H1 (cell line): ENCODE measurements around the gene PITPNC1. TPM values are rescaled to one million over a fixed set of nuclear protein-coding genes. Genes with fewer than 3 reads are reported as not detected.

Experiments
- EP300 ChIP-seq, 2 experiments: IDR thresholded peaks; 1 replicate in 1 of 2; 2 replicates in 1 of 2; pipeline ENCODE4 v1.6.1; 2011 to 2012; ENCODE audit warnings: low read depth in 2 of 2, low read length in 2 of 2, mild to moderate bottlenecking in 2 of 2, borderline replicate concordance in 1 of 2, inconsistent platforms in 1 of 2, moderate library complexity in 1 of 2
- KDM1A ChIP-seq: fragments of 200-600, 300-600 bp; sonication (generic); IDR thresholded peaks from 2 replicates; pipeline ENCODE4 v1.7.1; 2016; ENCODE audit warnings: mild to moderate bottlenecking, low read length, borderline replicate concordance
- TAF7 ChIP-seq: optimal IDR thresholded peaks from 2 replicates; pipeline ENCODE3; 2011; ENCODE audit warnings: low read depth, mild to moderate bottlenecking, inconsistent platforms, low read length, moderate library complexity, borderline replicate concordance
- polyA plus RNA-seq, 7 experiments: library from polyadenylated mRNA; depleted of rRNA in 3 of 7; stranded (reverse) in 5 of 7; unstranded in 2 of 7; fragments of >200 nt in 5 of 7; fragments of 200-250 nt in 2 of 7; gene quantifications; 1 replicate in 5 of 7; 2 replicates in 1 of 7; 4 replicates in 1 of 7; pipeline versions ENCODE4 v1.2.1 to v1.2.3, GENCODE V29; 2011 to 2013; ENCODE audit warnings: missing spikeins in 2 of 7, mixed read lengths in 2 of 7
- total RNA-seq: library from RNA; stranded (reverse); fragmentation: NEBNext Ultra II Directional; extraction: Animal tissue kit (Norgen Biotek cat#: 25700); gene quantifications from 2 replicates; pipeline ENCODE4 v1.2.1, GENCODE V29; 2021

The PITPNC1 gene
- total and polyA plus RNA-seq, 2 of the 8 experiments (the other 6 are each of a cell fraction or from before 2014, with no cell fraction given): 17.6 to 54.7 TPM

DNA sequence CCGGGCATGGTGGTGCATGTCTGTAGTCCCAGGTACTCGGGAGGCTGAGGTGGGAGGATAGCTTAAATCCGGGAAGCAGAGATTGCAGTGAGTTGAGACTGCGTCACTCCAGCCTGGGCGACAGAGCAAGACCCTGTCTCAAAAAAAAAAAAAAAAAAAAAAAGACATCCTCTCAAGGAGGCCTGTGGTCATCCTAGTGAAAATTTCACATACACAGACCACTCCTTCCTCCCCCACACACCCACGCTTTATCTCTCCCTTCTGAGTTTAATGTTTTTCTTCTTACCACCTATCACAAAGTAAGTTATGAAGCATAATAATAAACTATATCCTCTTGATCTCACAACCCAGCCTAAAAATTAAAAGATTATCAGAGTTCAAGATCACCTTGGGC lies 339.3 kb downstream of the PITPNC1 start (continued):
- TF ChIP-seq TAF7: no peak
- TF ChIP-seq EP300 (IDR thresholded peaks at IDR 0.05; ENCODE audit: borderline replicate concordance in 1 of 2, low read depth in 2 of 2, low read length in 2 of 2): no peak
- no peak for TF ChIP-seq KDM1A
